HL-60 (cell line): ENCODE data around the gene MAP2K2.

ENCODE experiments used
- GABPA ChIP-seq: IDR thresholded peaks from 2 replicates; pipeline ENCODE4 v1.6.1; 2012; ENCODE audit warnings: low read depth
- POLR2AphosphoS5 ChIP-seq: IDR thresholded peaks from 2 replicates; pipeline ENCODE4 v1.6.1; 2012; ENCODE audit warnings: low read depth
- SPI1 ChIP-seq: IDR thresholded peaks from 2 replicates; pipeline ENCODE4 v1.6.1; 2012; ENCODE audit warnings: low read depth, mild to moderate bottlenecking, borderline replicate concordance
- TF ChIP-seq, protein P1 (sequence below): IDR thresholded peaks from one replicate; pipeline ENCODE4 v1.5.1; 2011; ENCODE audit warnings: low read length, control low read depth, inconsistent platforms; ENCODE audit not compliant: insufficient read depth
- TF ChIP-seq, protein P2 (sequence below): IDR thresholded peaks from 2 replicates; pipeline ENCODE4 v1.6.1; 2012; ENCODE audit warnings: low read depth; ENCODE audit not compliant: insufficient replicate concordance

DNA sequence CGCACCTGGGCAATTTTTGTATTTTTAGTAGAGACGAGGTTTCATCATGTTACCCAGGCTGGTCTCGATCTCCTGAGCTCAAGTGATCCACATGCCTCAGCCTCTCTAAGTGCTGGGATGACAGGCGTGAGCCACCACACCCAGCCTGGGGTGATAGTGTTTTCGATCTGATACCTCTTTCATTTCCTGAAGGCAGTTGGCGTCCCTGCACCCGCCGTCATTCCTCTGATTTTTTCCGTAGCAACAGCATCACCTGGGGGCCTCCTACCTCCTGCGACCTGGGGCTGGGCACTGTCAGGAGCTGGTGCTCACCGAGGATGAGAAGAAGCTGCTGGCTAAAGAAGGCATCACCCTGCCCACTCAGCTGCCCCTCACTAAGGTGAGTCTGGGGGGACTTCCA lies 40.3 kb upstream of the MAP2K2 start:
- TF ChIP-seq, protein P1, sequence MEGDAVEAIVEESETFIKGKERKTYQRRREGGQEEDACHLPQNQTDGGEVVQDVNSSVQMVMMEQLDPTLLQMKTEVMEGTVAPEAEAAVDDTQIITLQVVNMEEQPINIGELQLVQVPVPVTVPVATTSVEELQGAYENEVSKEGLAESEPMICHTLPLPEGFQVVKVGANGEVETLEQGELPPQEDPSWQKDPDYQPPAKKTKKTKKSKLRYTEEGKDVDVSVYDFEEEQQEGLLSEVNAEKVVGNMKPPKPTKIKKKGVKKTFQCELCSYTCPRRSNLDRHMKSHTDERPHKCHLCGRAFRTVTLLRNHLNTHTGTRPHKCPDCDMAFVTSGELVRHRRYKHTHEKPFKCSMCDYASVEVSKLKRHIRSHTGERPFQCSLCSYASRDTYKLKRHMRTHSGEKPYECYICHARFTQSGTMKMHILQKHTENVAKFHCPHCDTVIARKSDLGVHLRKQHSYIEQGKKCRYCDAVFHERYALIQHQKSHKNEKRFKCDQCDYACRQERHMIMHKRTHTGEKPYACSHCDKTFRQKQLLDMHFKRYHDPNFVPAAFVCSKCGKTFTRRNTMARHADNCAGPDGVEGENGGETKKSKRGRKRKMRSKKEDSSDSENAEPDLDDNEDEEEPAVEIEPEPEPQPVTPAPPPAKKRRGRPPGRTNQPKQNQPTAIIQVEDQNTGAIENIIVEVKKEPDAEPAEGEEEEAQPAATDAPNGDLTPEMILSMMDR = no peak
- TF ChIP-seq POLR2AphosphoS5 (no peak), SPI1 (no peak), GABPA (no peak)
- TF ChIP-seq, protein P2, sequence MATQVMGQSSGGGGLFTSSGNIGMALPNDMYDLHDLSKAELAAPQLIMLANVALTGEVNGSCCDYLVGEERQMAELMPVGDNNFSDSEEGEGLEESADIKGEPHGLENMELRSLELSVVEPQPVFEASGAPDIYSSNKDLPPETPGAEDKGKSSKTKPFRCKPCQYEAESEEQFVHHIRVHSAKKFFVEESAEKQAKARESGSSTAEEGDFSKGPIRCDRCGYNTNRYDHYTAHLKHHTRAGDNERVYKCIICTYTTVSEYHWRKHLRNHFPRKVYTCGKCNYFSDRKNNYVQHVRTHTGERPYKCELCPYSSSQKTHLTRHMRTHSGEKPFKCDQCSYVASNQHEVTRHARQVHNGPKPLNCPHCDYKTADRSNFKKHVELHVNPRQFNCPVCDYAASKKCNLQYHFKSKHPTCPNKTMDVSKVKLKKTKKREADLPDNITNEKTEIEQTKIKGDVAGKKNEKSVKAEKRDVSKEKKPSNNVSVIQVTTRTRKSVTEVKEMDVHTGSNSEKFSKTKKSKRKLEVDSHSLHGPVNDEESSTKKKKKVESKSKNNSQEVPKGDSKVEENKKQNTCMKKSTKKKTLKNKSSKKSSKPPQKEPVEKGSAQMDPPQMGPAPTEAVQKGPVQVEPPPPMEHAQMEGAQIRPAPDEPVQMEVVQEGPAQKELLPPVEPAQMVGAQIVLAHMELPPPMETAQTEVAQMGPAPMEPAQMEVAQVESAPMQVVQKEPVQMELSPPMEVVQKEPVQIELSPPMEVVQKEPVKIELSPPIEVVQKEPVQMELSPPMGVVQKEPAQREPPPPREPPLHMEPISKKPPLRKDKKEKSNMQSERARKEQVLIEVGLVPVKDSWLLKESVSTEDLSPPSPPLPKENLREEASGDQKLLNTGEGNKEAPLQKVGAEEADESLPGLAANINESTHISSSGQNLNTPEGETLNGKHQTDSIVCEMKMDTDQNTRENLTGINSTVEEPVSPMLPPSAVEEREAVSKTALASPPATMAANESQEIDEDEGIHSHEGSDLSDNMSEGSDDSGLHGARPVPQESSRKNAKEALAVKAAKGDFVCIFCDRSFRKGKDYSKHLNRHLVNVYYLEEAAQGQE = no peak
